Stomach (tissue), 4 donors: ENCODE results near the gene HDAC9.

Experiments used
- EP300 ChIP-seq: sonication (generic); formaldehyde crosslinking; IDR thresholded peaks from one replicate; pipeline ENCODE4 v1.6.1; 2017; ENCODE audit warnings: antibody characterized with exemption
- POLR2A ChIP-seq, 4 donors: fragments of 450-650 bp; IDR thresholded peaks; one replicate each; pipeline ENCODE4 v1.6.1; 2016; ENCODE audit warnings: antibody characterized with exemption in 4 of 4, control low read depth in 2 of 4, mild to moderate bottlenecking in 1 of 4, moderate library complexity in 1 of 4
- POLR2AphosphoS5 ChIP-seq, 3 donors: sonication (generic); formaldehyde crosslinking; IDR thresholded peaks; one replicate each; pipeline ENCODE4 v1.6.1; 2016; ENCODE audit warnings: antibody characterized with exemption in 3 of 3
- TF ChIP-seq, protein P1 (sequence below), 7 experiments: fragments of 450-650 bp in 4 of 7; fragments of 200-600 bp in 3 of 7; sonication (generic) in 3 of 7; IDR thresholded peaks; one replicate each; pipeline ENCODE4 v1.5.1; 2016 to 2019; ENCODE audit warnings: antibody characterized with exemption in 7 of 7, control low read depth in 2 of 7, mild to moderate bottlenecking in 1 of 7

DNA sequence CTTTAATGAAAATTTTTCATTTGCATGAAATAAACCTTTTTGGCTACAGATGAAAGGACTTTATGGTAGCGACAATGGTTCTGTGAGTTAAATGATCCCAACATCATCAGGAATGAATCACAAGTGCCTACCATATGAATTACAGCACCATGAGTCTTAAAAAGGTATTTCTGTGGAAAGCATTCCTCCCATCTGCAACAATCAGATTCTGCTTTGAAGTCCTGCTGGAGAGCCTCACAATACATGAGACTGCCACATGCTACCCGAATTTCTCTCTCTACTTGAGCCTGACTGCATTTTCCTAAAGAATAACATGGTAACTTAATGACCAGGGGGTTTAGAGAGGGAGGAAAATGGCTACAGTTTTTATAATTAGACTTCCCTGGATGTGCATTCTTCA lies 431.6 kb downstream of the HDAC9 start:
- TF ChIP-seq, protein P1, sequence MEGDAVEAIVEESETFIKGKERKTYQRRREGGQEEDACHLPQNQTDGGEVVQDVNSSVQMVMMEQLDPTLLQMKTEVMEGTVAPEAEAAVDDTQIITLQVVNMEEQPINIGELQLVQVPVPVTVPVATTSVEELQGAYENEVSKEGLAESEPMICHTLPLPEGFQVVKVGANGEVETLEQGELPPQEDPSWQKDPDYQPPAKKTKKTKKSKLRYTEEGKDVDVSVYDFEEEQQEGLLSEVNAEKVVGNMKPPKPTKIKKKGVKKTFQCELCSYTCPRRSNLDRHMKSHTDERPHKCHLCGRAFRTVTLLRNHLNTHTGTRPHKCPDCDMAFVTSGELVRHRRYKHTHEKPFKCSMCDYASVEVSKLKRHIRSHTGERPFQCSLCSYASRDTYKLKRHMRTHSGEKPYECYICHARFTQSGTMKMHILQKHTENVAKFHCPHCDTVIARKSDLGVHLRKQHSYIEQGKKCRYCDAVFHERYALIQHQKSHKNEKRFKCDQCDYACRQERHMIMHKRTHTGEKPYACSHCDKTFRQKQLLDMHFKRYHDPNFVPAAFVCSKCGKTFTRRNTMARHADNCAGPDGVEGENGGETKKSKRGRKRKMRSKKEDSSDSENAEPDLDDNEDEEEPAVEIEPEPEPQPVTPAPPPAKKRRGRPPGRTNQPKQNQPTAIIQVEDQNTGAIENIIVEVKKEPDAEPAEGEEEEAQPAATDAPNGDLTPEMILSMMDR (IDR thresholded peaks at IDR 0.05): no peak
- TF ChIP-seq POLR2A (IDR thresholded peaks at IDR 0.05) (no peak), POLR2AphosphoS5 (IDR thresholded peaks at IDR 0.05) (no peak), EP300 (no peak)
